ENCODE results near the gene SYT4.
"Not testable (repeated sequence)": the region's sequence is repeated elsewhere in the genome, so short reads cannot be mapped to it uniquely, and the experiment has no call there.

Gene SYT4

GRCh38 chr18:43277164-43277600, at the start of gene SYT4:
Gene SYT4, minus strand, starts transcription at chr18:43277490. Its CDS starts 209 bp downstream, at chr18:43277281.
- DNase-seq = no peak

- no peak for DNase-seq
Observed at GRCh38 chr18:43322132-43322531, 44.8 kb upstream of the SYT4 start.

- DNase-seq = no peak
Observed at GRCh38 chr18:43314941-43315340, 37.7 kb upstream of the SYT4 start.

GRCh38 chr18:43312891-43313290, 35.6 kb upstream of the SYT4 start:
- DNase-seq = no peak

- no peak for DNase-seq
Observed at GRCh38 chr18:43310239-43310638, 32.9 kb upstream of the SYT4 start.

GRCh38 chr18:43303376-43303775, 26.1 kb upstream of the SYT4 start:
- no peak for DNase-seq

- not testable (repeated sequence) for DNase-seq
Observed at GRCh38 chr18:43286187-43286586, 8.9 kb upstream of the SYT4 start.

GRCh38 chr18:43283299-43283698, 6.0 kb upstream of the SYT4 start:
- no peak for DNase-seq

- no peak for DNase-seq
Observed at GRCh38 chr18:43279015-43279744, 1.9 kb upstream of the SYT4 start.

GRCh38 chr18:43278355-43278754, 1.1 kb upstream of the SYT4 start:
- no peak for DNase-seq

- DNase-seq = no peak
Observed at GRCh38 chr18:43276491-43276890, 799 bp downstream of the SYT4 start.

- no peak for DNase-seq
Observed at GRCh38 chr18:43275546-43275945, 1.7 kb downstream of the SYT4 start.

GRCh38 chr18:43274526-43274925, 2.8 kb downstream of the SYT4 start:
- DNase-seq = no peak

GRCh38 chr18:43271593-43272432, 5.5 kb downstream of the SYT4 start:
- no peak for DNase-seq

- no peak for DNase-seq
Observed at GRCh38 chr18:43267818-43268217, 9.5 kb downstream of the SYT4 start.

GRCh38 chr18:43265465-43265864, 11.8 kb downstream of the SYT4 start:
- no peak for DNase-seq

- no peak for DNase-seq
Observed at GRCh38 chr18:43248610-43249249, 28.6 kb downstream of the SYT4 start.

- DNase-seq = no peak
Observed at GRCh38 chr18:43247944-43248343, 29.3 kb downstream of the SYT4 start.

- DNase-seq = no peak
Observed at GRCh38 chr18:43238429-43238828, 38.9 kb downstream of the SYT4 start.

- no peak for DNase-seq
Observed at GRCh38 chr18:43236921-43237320, 40.4 kb downstream of the SYT4 start.

- no peak for DNase-seq
Observed at GRCh38 chr18:43234889-43235288, 42.4 kb downstream of the SYT4 start.

- DNase-seq = no peak
Observed at GRCh38 chr18:43222501-43222900, 54.8 kb downstream of the SYT4 start.

- DNase-seq = no peak
Observed at GRCh38 chr18:43220691-43221090, 56.6 kb downstream of the SYT4 start.
